Measurements from ENCODE around the gene PLIN3. TPM values are rescaled to one million over a fixed set of nuclear protein-coding genes. Genes with fewer than 3 reads are reported as not detected.
"Not testable (repeated sequence)": the region's sequence is repeated elsewhere in the genome, so short reads cannot be mapped to it uniquely, and the experiment has no call there.

PLIN3 gene
- total RNA-seq, 2 donors from 2014 or later: 18.4 to 28.0 TPM

GRCh38 chr19:4891066-4891465, 23.6 kb upstream of the PLIN3 start:
- TF ChIP-seq CTCF (IDR thresholded peaks at IDR 0.05) (no peak), POLR2A (IDR thresholded peaks at IDR 0.05) (no peak)
- H3K4me3 ChIP-seq: no peak overlapping the region
- H3K27ac ChIP-seq: no peak overlapping the region
- intact Hi-C loops (cut with DNase I): no loop called here
- no peaks in the 10 kb centered on the region for H3K27me3 ChIP-seq
- H3K36me3 ChIP-seq (replicated peaks in 1 of 2; ENCODE audit: insufficient read depth in 1 of 2, low read depth in 2 of 2): no peaks in the 10 kb centered on the region
- 60 to 74% methylated on average over 6 to 22 of the region's 22 CpGs for WGBS, 2 donors
- ATAC-seq (no peak), DNase-seq (no peak)
- no peaks in the 10 kb centered on the region for H3K9me3 ChIP-seq
- H3K4me1 ChIP-seq: peaks cover 11% of the 10 kb centered on the region

- intact Hi-C loops (cut with DNase I): no loop called here
- H3K27me3 ChIP-seq: no peaks in the 10 kb centered on the region
- ATAC-seq (no peak), DNase-seq (no peak)
- no peak overlapping the region for H3K27ac ChIP-seq
- WGBS, 2 donors: 84 to 92% methylated on average over 14 of the region's 14 CpGs
- no peaks in the 10 kb centered on the region for H3K36me3 ChIP-seq (replicated peaks in 1 of 2; ENCODE audit: insufficient read depth in 1 of 2, low read depth in 2 of 2)
- H3K4me1 ChIP-seq: no peaks in the 10 kb centered on the region
- no peak overlapping the region for H3K4me3 ChIP-seq
- TF ChIP-seq POLR2A (IDR thresholded peaks at IDR 0.05) (no peak), CTCF (IDR thresholded peaks at IDR 0.05) (no peak)
- no peaks in the 10 kb centered on the region for H3K9me3 ChIP-seq
Measured at GRCh38 chr19:4889034-4889815, 21.8 kb upstream of the PLIN3 start.

- H3K9me3 ChIP-seq; H3K4me3 ChIP-seq; H3K36me3 ChIP-seq (replicated peaks in 1 of 2; ENCODE audit: insufficient read depth in 1 of 2, low read depth in 2 of 2); DNase-seq; intact Hi-C loops (cut with DNase I); H3K4me1 ChIP-seq; H3K27ac ChIP-seq; H3K27me3 ChIP-seq; ATAC-seq: not testable (repeated sequence)
- WGBS, 2 donors: 98% methylated on average over 5 of the region's 6 CpGs; no CpG with 5 or more reads in 1 of the 2 donors
Measured at GRCh38 chr19:4887803-4888202, 20.3 kb upstream of the PLIN3 start.

GRCh38 chr19:4884993-4885392, 17.5 kb upstream of the PLIN3 start:
- H3K9me3 ChIP-seq; H3K27ac ChIP-seq; intact Hi-C loops (cut with DNase I); DNase-seq; H3K4me3 ChIP-seq; H3K27me3 ChIP-seq; H3K36me3 ChIP-seq (replicated peaks in 1 of 2; ENCODE audit: insufficient read depth in 1 of 2, low read depth in 2 of 2); H3K4me1 ChIP-seq; ATAC-seq: not testable (repeated sequence)
- 60 to 80% methylated on average over 2 to 3 of the region's 6 CpGs for WGBS, 2 donors

- H3K4me1 ChIP-seq: peaks cover 10% of the 10 kb centered on the region
- H3K27me3 ChIP-seq; H3K27ac ChIP-seq; H3K9me3 ChIP-seq; intact Hi-C loops (cut with DNase I); DNase-seq; ATAC-seq; H3K36me3 ChIP-seq (replicated peaks in 1 of 2; ENCODE audit: insufficient read depth in 1 of 2, low read depth in 2 of 2); H3K4me3 ChIP-seq: not testable (repeated sequence)
- 55 to 66% methylated on average over 6 of the region's 6 CpGs for WGBS, 2 donors
Measured at GRCh38 chr19:4882874-4883273, 15.4 kb upstream of the PLIN3 start.

GRCh38 chr19:4879041-4879440, 11.6 kb upstream of the PLIN3 start:
- TF ChIP-seq CTCF (IDR thresholded peaks at IDR 0.05): no peak
- no peak for TF ChIP-seq POLR2A (IDR thresholded peaks at IDR 0.05)
- Histone ChIP-seq H3K27ac (peak overlapping the region in 1 of 4 donors; percentile 66), H3K4me1 (peaks cover 15% of the 10 kb centered on the region), H3K4me3 (no peak overlapping the region), H3K36me3 (replicated peaks in 1 of 2; ENCODE audit: insufficient read depth in 1 of 2, low read depth in 2 of 2) (no peaks in the 10 kb centered on the region), H3K27me3 (no peaks in the 10 kb centered on the region), H3K9me3 (no peaks in the 10 kb centered on the region)
- intact Hi-C loops (cut with DNase I): no loop called here
- 88 to 89% methylated on average over 8 to 11 of the region's 11 CpGs for WGBS, 2 donors
- no peak for ATAC-seq
- no peak for DNase-seq
